HG03060 (cell line): ENCODE results near the gene LRRC8D.
"Not testable (repeated sequence)": the region's sequence is repeated elsewhere in the genome, so short reads cannot be mapped to it uniquely, and the experiment has no call there.

Experiments
- ATAC-seq: cut with Tn5 transposase; IDR thresholded peaks from one replicate; pipeline ENCODE4 v1.9.1; 2021; ENCODE audit warnings: low read depth, moderate number of reproducible peaks; ENCODE audit not compliant: unreplicated experiment

Gene LRRC8D

GRCh38 chr1:89908672-89909436 lies 88.0 kb downstream of the LRRC8D start:
- ATAC-seq = no peak

GRCh38 chr1:89910268-89910667 lies 89.4 kb downstream of the LRRC8D start:
- no peak for ATAC-seq

GRCh38 chr1:89910780-89911179 lies 89.9 kb downstream of the LRRC8D start:
- ATAC-seq = no peak

GRCh38 chr1:89911191-89911991 lies 90.6 kb downstream of the LRRC8D start:
- ATAC-seq = no peak

GRCh38 chr1:89912073-89912472 lies 91.2 kb downstream of the LRRC8D start:
- no peak for ATAC-seq

- ATAC-seq = no peak
Observed at GRCh38 chr1:89913353-89914095, 92.7 kb downstream of the LRRC8D start.

GRCh38 chr1:89917353-89917752 lies 96.5 kb downstream of the LRRC8D start:
- no peak for ATAC-seq

GRCh38 chr1:89918127-89918793 lies 97.4 kb downstream of the LRRC8D start:
- no peak for ATAC-seq

- ATAC-seq = no peak
Observed at GRCh38 chr1:89918794-89919155, 97.9 kb downstream of the LRRC8D start.

GRCh38 chr1:89919174-89919573 lies 98.3 kb downstream of the LRRC8D start:
- no peak for ATAC-seq

GRCh38 chr1:89922911-89923310 lies 102.1 kb downstream of the LRRC8D start:
- ATAC-seq = no peak

- ATAC-seq = no peak
Observed at GRCh38 chr1:89923517-89923916, 102.7 kb downstream of the LRRC8D start.

- not testable (repeated sequence) for ATAC-seq
Observed at GRCh38 chr1:89924075-89924474, 103.2 kb downstream of the LRRC8D start.

- ATAC-seq = no peak
Observed at GRCh38 chr1:89927049-89927448, 106.2 kb downstream of the LRRC8D start.

- no peak for ATAC-seq
Observed at GRCh38 chr1:89927478-89927877, 106.6 kb downstream of the LRRC8D start.

- no peak for ATAC-seq
Observed at GRCh38 chr1:89928506-89928905, 107.7 kb downstream of the LRRC8D start.

GRCh38 chr1:89929467-89930063 lies 108.7 kb downstream of the LRRC8D start:
- no peak for ATAC-seq

- no peak for ATAC-seq
Observed at GRCh38 chr1:89930579-89930978, 109.7 kb downstream of the LRRC8D start.

- ATAC-seq = no peak
Observed at GRCh38 chr1:89931964-89932363, 111.1 kb downstream of the LRRC8D start.
